ENCODE data around the gene ATP1A4.

ATP1A4 gene

DNA sequence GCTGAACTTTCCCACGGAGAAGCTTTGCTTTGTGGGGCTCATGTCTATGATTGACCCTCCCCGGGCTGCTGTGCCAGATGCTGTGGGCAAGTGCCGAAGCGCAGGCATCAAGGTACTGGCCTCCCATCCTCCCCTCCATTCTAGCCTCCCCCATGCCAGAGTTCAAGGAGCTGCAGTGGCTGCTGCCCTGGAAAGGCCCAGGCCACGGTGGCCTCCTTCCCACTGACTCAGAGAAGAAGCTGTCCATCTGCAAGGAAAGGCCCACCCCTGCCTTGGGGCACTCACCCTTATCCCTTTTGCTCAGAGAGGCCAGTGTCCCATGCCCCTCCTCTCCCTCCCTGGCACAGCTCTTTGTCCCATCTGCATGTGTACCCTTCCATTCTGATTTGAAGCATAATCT is 20.9 kb upstream of the ATP1A4 start:
- TF ChIP-seq, protein P1, sequence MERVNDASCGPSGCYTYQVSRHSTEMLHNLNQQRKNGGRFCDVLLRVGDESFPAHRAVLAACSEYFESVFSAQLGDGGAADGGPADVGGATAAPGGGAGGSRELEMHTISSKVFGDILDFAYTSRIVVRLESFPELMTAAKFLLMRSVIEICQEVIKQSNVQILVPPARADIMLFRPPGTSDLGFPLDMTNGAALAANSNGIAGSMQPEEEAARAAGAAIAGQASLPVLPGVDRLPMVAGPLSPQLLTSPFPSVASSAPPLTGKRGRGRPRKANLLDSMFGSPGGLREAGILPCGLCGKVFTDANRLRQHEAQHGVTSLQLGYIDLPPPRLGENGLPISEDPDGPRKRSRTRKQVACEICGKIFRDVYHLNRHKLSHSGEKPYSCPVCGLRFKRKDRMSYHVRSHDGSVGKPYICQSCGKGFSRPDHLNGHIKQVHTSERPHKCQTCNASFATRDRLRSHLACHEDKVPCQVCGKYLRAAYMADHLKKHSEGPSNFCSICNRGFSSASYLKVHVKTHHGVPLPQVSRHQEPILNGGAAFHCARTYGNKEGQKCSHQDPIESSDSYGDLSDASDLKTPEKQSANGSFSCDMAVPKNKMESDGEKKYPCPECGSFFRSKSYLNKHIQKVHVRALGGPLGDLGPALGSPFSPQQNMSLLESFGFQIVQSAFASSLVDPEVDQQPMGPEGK (CRISPR knock-in tag; IDR thresholded peaks at IDR 0.05; ENCODE audit: borderline replicate concordance): no peak
- TF ChIP-seq BACH2 (CRISPR knock-in tag; IDR thresholded peaks at IDR 0.05; ENCODE audit: borderline replicate concordance): no peak
- ATAC-seq: no peak

DNA sequence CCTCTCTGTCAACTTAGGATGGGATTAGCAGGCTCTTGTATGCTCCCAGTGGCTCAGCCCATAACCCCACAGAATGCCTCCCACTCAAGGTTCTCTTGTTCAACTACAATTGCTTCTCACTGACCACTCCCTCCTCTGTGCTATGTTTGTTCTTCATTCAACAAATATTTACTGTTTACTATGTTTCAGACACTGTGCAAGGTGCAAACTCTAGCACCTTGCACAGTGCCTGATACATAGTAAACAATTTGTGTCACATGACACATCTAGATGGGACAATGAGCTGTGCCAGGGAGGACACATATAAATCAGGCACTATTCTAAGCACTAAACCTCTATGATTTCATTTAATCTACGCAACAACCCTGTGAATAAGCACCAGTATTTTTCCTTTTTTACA is 20.5 kb upstream of the ATP1A4 start:
- TF ChIP-seq BACH2 (CRISPR knock-in tag; IDR thresholded peaks at IDR 0.05; ENCODE audit: borderline replicate concordance) (no peak), ISL1 (CRISPR knock-in tag; IDR thresholded peaks at IDR 0.05) (no peak), SNAI2 (CRISPR knock-in tag; IDR thresholded peaks at IDR 0.05) (no peak), ZNF70 (CRISPR knock-in tag; IDR thresholded peaks at IDR 0.05) (no peak), ZFP3 (CRISPR knock-in tag; IDR thresholded peaks at IDR 0.05) (no peak)
- TF ChIP-seq, protein P2, sequence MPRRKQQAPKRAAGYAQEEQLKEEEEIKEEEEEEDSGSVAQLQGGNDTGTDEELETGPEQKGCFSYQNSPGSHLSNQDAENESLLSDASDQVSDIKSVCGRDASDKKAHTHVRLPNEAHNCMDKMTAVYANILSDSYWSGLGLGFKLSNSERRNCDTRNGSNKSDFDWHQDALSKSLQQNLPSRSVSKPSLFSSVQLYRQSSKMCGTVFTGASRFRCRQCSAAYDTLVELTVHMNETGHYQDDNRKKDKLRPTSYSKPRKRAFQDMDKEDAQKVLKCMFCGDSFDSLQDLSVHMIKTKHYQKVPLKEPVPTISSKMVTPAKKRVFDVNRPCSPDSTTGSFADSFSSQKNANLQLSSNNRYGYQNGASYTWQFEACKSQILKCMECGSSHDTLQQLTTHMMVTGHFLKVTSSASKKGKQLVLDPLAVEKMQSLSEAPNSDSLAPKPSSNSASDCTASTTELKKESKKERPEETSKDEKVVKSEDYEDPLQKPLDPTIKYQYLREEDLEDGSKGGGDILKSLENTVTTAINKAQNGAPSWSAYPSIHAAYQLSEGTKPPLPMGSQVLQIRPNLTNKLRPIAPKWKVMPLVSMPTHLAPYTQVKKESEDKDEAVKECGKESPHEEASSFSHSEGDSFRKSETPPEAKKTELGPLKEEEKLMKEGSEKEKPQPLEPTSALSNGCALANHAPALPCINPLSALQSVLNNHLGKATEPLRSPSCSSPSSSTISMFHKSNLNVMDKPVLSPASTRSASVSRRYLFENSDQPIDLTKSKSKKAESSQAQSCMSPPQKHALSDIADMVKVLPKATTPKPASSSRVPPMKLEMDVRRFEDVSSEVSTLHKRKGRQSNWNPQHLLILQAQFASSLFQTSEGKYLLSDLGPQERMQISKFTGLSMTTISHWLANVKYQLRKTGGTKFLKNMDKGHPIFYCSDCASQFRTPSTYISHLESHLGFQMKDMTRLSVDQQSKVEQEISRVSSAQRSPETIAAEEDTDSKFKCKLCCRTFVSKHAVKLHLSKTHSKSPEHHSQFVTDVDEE (CRISPR knock-in tag; IDR thresholded peaks at IDR 0.05): no peak
- no peak for ATAC-seq

DNA sequence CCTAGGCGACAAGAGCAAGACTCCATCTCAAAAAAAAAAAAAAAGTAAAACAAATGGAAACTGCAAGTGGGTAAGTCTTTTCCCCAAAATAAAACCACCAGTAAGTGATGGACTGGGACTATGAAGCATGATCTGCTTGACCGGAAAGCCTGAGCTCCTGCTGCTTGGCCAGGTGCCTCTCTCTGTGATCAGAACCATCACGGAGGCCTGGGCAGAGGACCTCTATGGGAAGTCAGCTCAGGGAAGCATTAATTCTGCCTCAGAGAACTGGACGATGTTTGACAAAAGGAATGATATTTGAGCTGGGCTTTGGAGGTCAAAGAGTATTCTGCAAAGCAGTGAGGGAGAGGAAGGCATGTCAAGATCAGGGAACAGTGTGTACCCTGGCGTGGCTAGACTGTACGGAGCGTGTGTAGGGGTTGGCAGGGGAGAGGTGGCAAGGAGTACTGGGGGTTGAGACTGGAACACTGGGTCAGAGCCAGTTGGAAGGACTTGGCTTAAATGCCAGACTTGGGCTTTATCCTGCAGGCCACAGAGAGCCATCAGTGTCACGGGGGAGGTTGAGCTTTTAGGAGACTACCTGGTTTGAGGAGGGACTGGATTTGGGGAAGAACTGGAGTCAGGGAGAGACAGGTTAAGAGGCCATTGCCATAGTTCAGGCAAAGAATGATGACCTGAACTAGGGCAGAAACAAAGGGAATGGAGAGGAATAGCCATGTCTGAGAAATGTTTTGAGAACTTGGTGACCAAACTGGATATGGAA is 19.4 kb upstream of the ATP1A4 start:
- no peak for ATAC-seq
- TF ChIP-seq TCF4 (CRISPR knock-in tag; IDR thresholded peaks at IDR 0.05; ENCODE audit: borderline replicate concordance) (no peak), CSDC2 (CRISPR knock-in tag; IDR thresholded peaks at IDR 0.05) (no peak), OSR1 (CRISPR knock-in tag; IDR thresholded peaks at IDR 0.05) (no peak), GLIS3 (CRISPR knock-in tag; IDR thresholded peaks at IDR 0.05) (no peak), ZC3H10 (CRISPR knock-in tag; IDR thresholded peaks at IDR 0.05) (no peak), PPARA (CRISPR knock-in tag; IDR thresholded peaks at IDR 0.05; ENCODE audit: borderline replicate concordance) (no peak), TOX (CRISPR knock-in tag; IDR thresholded peaks at IDR 0.05; ENCODE audit: borderline replicate concordance) (no peak), ZNF565 (CRISPR knock-in tag; conservative IDR thresholded peaks at IDR 0.05; ENCODE audit: low read depth) (no peak), ZFP3 (CRISPR knock-in tag; IDR thresholded peaks at IDR 0.05) (no peak), ZNF8 (CRISPR knock-in tag; IDR thresholded peaks at IDR 0.05) (no peak), SNAI2 (CRISPR knock-in tag; IDR thresholded peaks at IDR 0.05) (no peak)
- TF ChIP-seq, protein P1 (CRISPR knock-in tag; IDR thresholded peaks at IDR 0.05; ENCODE audit: borderline replicate concordance): no peak
- TF ChIP-seq, protein P3, sequence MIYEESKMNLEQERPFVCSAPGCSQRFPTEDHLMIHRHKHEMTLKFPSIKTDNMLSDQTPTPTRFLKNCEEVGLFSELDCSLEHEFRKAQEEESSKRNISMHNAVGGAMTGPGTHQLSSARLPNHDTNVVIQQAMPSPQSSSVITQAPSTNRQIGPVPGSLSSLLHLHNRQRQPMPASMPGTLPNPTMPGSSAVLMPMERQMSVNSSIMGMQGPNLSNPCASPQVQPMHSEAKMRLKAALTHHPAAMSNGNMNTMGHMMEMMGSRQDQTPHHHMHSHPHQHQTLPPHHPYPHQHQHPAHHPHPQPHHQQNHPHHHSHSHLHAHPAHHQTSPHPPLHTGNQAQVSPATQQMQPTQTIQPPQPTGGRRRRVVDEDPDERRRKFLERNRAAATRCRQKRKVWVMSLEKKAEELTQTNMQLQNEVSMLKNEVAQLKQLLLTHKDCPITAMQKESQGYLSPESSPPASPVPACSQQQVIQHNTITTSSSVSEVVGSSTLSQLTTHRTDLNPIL (CRISPR knock-in tag; IDR thresholded peaks at IDR 0.05; ENCODE audit: low read depth): no peak
- TF ChIP-seq, protein P4, sequence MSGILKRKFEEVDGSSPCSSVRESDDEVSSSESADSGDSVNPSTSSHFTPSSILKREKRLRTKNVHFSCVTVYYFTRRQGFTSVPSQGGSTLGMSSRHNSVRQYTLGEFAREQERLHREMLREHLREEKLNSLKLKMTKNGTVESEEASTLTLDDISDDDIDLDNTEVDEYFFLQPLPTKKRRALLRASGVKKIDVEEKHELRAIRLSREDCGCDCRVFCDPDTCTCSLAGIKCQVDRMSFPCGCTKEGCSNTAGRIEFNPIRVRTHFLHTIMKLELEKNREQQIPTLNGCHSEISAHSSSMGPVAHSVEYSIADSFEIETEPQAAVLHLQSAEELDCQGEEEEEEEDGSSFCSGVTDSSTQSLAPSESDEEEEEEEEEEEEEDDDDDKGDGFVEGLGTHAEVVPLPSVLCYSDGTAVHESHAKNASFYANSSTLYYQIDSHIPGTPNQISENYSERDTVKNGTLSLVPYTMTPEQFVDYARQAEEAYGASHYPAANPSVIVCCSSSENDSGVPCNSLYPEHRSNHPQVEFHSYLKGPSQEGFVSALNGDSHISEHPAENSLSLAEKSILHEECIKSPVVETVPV (CRISPR knock-in tag; IDR thresholded peaks at IDR 0.05): no peak

Data from SK-N-SH treated with all-trans-retinoic acid at 6 μM for 48 hours (cell line).